Stomach (tissue), 9 donors: ENCODE measurements around the gene AP1M1. TPM values are rescaled to one million over a fixed set of nuclear protein-coding genes. Genes with fewer than 3 reads are reported as not detected.

Experiments
- DNase-seq, 2 donors: peaks; one replicate each; pipeline versions ENCODE4 v3.0.0 to v3.0.0-alpha.2; 2013 to 2019
- H3K27ac ChIP-seq, 5 donors: fragments of 200-600 bp in 4 of 5; sonication (generic) in 4 of 5; one replicate each; pipeline ENCODE4 v1.5.1; 2013 to 2019; ENCODE audit warnings: mild to moderate bottlenecking in 1 of 5, moderate library complexity in 1 of 5
- H3K27me3 ChIP-seq, 3 donors: fragments of 200-600 bp; sonication (generic); one replicate each; pipeline ENCODE4 v1.5.1; 2017 to 2019; ENCODE audit warnings: mixed run types in 1 of 3
- H3K36me3 ChIP-seq, 4 donors: fragments of 200-600 bp; sonication (generic); 1 replicate in 3 of 4; 2 replicates in 1 of 4; pipeline ENCODE4 v1.5.1; 2016 to 2019
- H3K4me1 ChIP-seq, 4 donors: fragments of 200-600 bp; sonication (generic); one replicate each; pipeline ENCODE4 v1.5.1; 2016 to 2019
- H3K4me3 ChIP-seq, 4 donors: fragments of 200-600 bp; sonication (generic) in 3 of 4; one replicate each; pipeline ENCODE4 v1.5.1; 2016 to 2019; ENCODE audit warnings: mild to moderate bottlenecking in 1 of 4
- H3K9me3 ChIP-seq, 4 donors: fragments of 200-600 bp; sonication (generic); one replicate each; pipeline ENCODE4 v1.5.1; 2016 to 2019
- EP300 ChIP-seq: sonication (generic); formaldehyde crosslinking; IDR thresholded peaks from one replicate; pipeline ENCODE4 v1.6.1; 2017; ENCODE audit warnings: antibody characterized with exemption
- POLR2A ChIP-seq, 4 donors: fragments of 450-650 bp; IDR thresholded peaks; one replicate each; pipeline ENCODE4 v1.6.1; 2016; ENCODE audit warnings: antibody characterized with exemption in 4 of 4, control low read depth in 2 of 4, mild to moderate bottlenecking in 1 of 4, moderate library complexity in 1 of 4
- POLR2AphosphoS5 ChIP-seq, 3 donors: sonication (generic); formaldehyde crosslinking; IDR thresholded peaks; one replicate each; pipeline ENCODE4 v1.6.1; 2016; ENCODE audit warnings: antibody characterized with exemption in 3 of 3
- WGBS, 5 donors: extraction: QIAGEN DNeasy Blood & Tissue Kit in 3 of 5; methylation state at CpG; one replicate each; pipeline versions ENCODE4 v1.1.5 to v1.1.7; 2013 to 2018; 5-methylcytosine and 5-hydroxymethylcytosine counted together
- intact Hi-C: fragments of 100-400 bp; cut with DNase I; formaldehyde crosslinking; loops from one replicate; pipeline ENCODE4 v1.15.1; 2023; ENCODE audit warnings: low total_unique reads
- polyA plus RNA-seq, 3 donors: library from polyadenylated mRNA; stranded (reverse); fragments of 200-250 nt; gene quantifications; one replicate each; pipeline ENCODE4 v1.2.3, GENCODE V29; 2013
- total RNA-seq, 5 donors: library from RNA; depleted of rRNA; stranded (reverse); fragments of >200 nt; gene quantifications; one replicate each; pipeline versions ENCODE4 v1.1.0 to v1.2.3, GENCODE V29; 2014 to 2016
- TF ChIP-seq, protein P1 (sequence below), 7 experiments: fragments of 450-650 bp in 4 of 7; fragments of 200-600 bp in 3 of 7; sonication (generic) in 3 of 7; IDR thresholded peaks; one replicate each; pipeline ENCODE4 v1.5.1; 2016 to 2019; ENCODE audit warnings: antibody characterized with exemption in 7 of 7, control low read depth in 2 of 7, mild to moderate bottlenecking in 1 of 7
- donor health status: healthy with polysubstance abuse.
- donor health status: Bipolar disorder and iron deficiency.
- donor health status: healthy.

AP1M1 gene
- total and polyA plus RNA-seq, 8 donors, result 2.0 to 92.4 (median 28.7) TPM

DNA sequence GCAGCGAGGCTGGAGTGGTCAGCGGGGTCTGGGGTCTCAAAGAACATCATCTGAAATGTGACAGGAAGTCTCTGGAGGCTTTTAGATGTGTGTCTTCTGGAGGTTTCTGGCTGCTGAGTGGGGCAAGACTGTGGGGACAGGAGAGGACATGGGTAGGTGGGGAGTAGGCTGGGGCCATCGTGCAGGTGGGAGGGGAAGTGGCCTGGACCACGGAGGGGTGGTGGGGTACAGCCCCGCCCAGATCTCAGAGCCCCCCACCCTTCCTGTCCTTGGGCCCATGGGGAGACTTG lies 6.2 kb downstream of the AP1M1 start:
- TF ChIP-seq POLR2A (IDR thresholded peaks at IDR 0.05), result no peak
- TF ChIP-seq EP300, result no peak
- TF ChIP-seq POLR2AphosphoS5 (IDR thresholded peaks at IDR 0.05), result no peak
- TF ChIP-seq, protein P1, sequence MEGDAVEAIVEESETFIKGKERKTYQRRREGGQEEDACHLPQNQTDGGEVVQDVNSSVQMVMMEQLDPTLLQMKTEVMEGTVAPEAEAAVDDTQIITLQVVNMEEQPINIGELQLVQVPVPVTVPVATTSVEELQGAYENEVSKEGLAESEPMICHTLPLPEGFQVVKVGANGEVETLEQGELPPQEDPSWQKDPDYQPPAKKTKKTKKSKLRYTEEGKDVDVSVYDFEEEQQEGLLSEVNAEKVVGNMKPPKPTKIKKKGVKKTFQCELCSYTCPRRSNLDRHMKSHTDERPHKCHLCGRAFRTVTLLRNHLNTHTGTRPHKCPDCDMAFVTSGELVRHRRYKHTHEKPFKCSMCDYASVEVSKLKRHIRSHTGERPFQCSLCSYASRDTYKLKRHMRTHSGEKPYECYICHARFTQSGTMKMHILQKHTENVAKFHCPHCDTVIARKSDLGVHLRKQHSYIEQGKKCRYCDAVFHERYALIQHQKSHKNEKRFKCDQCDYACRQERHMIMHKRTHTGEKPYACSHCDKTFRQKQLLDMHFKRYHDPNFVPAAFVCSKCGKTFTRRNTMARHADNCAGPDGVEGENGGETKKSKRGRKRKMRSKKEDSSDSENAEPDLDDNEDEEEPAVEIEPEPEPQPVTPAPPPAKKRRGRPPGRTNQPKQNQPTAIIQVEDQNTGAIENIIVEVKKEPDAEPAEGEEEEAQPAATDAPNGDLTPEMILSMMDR (IDR thresholded peaks at IDR 0.05), result no peak
- 83 to 91% (median 89%) methylated on average over 5 of the region's 5 CpGs for WGBS, 5 donors
- no peaks in the 10 kb centered on the region for H3K9me3 ChIP-seq
- peaks cover 10 to 48% (median 34%) of the 10 kb centered on the region in 4 donors for H3K4me1 ChIP-seq
- no peak for DNase-seq
- H3K27ac ChIP-seq, result no peak overlapping the region
- H3K36me3 ChIP-seq, result peaks cover 64 to 91% (median 84%) of the 10 kb centered on the region in 4 donors
- H3K4me3 ChIP-seq, result no peak overlapping the region
- no peaks in the 10 kb centered on the region for H3K27me3 ChIP-seq
- intact Hi-C loops, result no loop called here

DNA sequence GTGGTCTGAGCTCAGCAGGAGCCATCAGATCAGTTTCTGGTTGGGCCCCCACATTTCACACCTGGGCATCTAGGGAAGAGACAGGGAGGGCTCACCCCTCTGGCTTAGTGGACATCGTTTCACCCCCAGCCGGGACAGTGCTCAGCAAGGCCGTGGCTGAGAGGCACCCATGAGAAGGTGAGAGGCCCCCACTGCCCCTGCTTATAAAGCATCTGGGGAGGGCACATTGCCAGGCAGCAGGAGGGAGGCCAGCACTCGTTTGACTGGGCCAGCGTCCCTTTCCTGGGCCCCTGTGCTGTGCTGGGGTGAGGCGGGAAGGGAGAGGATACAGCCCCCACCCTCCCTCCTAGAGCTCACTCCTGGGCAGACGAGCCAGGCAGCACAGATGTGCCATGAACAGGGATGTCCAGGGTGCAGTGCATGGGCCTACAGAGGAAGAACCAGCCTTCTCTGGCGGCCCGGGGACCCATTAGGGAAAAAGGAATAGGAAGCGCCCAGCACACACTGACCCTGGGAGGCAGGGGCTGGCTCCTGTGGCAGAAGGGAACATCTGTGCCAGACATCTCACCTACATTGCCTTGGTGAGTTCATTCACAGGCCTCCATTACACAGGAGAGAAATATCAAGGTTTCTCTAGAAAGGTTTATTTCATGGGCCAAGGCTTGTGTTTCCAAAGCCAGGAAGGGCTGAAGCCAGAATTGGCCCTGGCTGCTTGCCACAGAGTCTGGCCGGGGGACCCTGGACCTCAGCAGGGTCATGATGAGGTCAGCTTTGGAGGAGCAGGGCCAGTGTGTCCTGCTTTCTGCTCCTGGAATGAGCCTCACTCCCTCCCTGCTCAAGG lies 7.7 kb downstream of the AP1M1 start:
- H3K27me3 ChIP-seq, result no peaks in the 10 kb centered on the region
- WGBS, 5 donors, result 65 to 80% (median 73%) methylated on average over 4 to 11 of the region's 11 CpGs
- H3K27ac ChIP-seq, result no peak overlapping the region
- H3K4me1 ChIP-seq, result peaks cover 0 to 33% (median 19%) of the 10 kb centered on the region in 4 donors
- no peak for DNase-seq
- H3K4me3 ChIP-seq, result no peak overlapping the region
- TF ChIP-seq, protein P1 (IDR thresholded peaks at IDR 0.05), result no peak
- no peak for TF ChIP-seq POLR2AphosphoS5 (IDR thresholded peaks at IDR 0.05)
- TF ChIP-seq POLR2A (IDR thresholded peaks at IDR 0.05), result no peak
- no peak for TF ChIP-seq EP300
- H3K36me3 ChIP-seq, result peaks cover 69 to 97% (median 97%) of the 10 kb centered on the region in 4 donors
- intact Hi-C loops, result no loop called here
- no peaks in the 10 kb centered on the region for H3K9me3 ChIP-seq

GRCh38 chr19:16206046-16206605 lies 8.4 kb downstream of the AP1M1 start:
- peaks cover 0 to 26% (median 15%) of the 10 kb centered on the region in 4 donors for H3K4me1 ChIP-seq
- peaks cover 68 to 97% (median 96%) of the 10 kb centered on the region in 4 donors for H3K36me3 ChIP-seq
- DNase-seq, result no peak
- TF ChIP-seq, protein P1 (IDR thresholded peaks at IDR 0.05), result no peak
- TF ChIP-seq EP300 (no peak), POLR2A (IDR thresholded peaks at IDR 0.05) (no peak), POLR2AphosphoS5 (IDR thresholded peaks at IDR 0.05) (no peak)
- H3K9me3 ChIP-seq, result no peaks in the 10 kb centered on the region
- H3K27ac ChIP-seq, result no peak overlapping the region
- WGBS, 5 donors, result 91 to 97% (median 93%) methylated on average over 6 to 14 of the region's 14 CpGs
- no peak overlapping the region for H3K4me3 ChIP-seq
- intact Hi-C loops, result no loop called here
- H3K27me3 ChIP-seq, result no peaks in the 10 kb centered on the region

- WGBS, 5 donors, result 90 to 96% (median 94%) methylated on average over 7 of the region's 7 CpGs
- no peaks in the 10 kb centered on the region for H3K27me3 ChIP-seq
- H3K36me3 ChIP-seq, result peaks cover 72 to 100% (median 99%) of the 10 kb centered on the region in 4 donors
Measured at GRCh38 chr19:16206637-16207036, 8.9 kb downstream of the AP1M1 start.

More at GRCh38 chr19:16206637-16207036, 8.9 kb downstream of the AP1M1 start:
- no peak for TF ChIP-seq POLR2AphosphoS5 (IDR thresholded peaks at IDR 0.05)
- TF ChIP-seq, protein P1 (IDR thresholded peaks at IDR 0.05), result no peak
- TF ChIP-seq POLR2A (IDR thresholded peaks at IDR 0.05), result no peak
- TF ChIP-seq EP300, result no peak
- intact Hi-C loops, result no loop called here
- Histone ChIP-seq H3K9me3 (no peaks in the 10 kb centered on the region), H3K27ac (no peak overlapping the region), H3K4me1 (peaks cover 0 to 24% (median 13%) of the 10 kb centered on the region in 4 donors), H3K4me3 (no peak overlapping the region)
- DNase-seq, result no peak
